SKM-1 (cell line): ENCODE data around the gene DMGDH.

Source experiments
- DNase-seq: peaks from one replicate; lab custom pipeline; 2025; ENCODE audit not compliant: unreplicated experiment; lab: John Stamatoyannopoulos, UW

DMGDH gene

GRCh38 chr5:79070350-79070667 lies 835 bp upstream of the DMGDH start:
- no peak for DNase-seq

GRCh38 chr5:79062436-79062835 lies 7.0 kb downstream of the DMGDH start:
- no peak for DNase-seq

- no peak for DNase-seq
These were observed 9.8 kb downstream of the DMGDH start for GRCh38 chr5:79059674-79060073.

- DNase-seq = no peak
These were observed 12.6 kb downstream of the DMGDH start for GRCh38 chr5:79056847-79057246.

- DNase-seq = no peak
These were observed 14.5 kb downstream of the DMGDH start for GRCh38 chr5:79055017-79055416.

- DNase-seq = no peak
These were observed 16.2 kb downstream of the DMGDH start for GRCh38 chr5:79053321-79053720.

GRCh38 chr5:79050498-79050897 lies 19.0 kb downstream of the DMGDH start:
- no peak for DNase-seq

GRCh38 chr5:79048437-79048836 lies 21.0 kb downstream of the DMGDH start:
- DNase-seq = no peak

- DNase-seq = no peak
These were observed 22.3 kb downstream of the DMGDH start for GRCh38 chr5:79047199-79047598.

GRCh38 chr5:79042188-79042587 lies 27.3 kb downstream of the DMGDH start:
- DNase-seq = no peak

GRCh38 chr5:79036769-79037168 lies 32.7 kb downstream of the DMGDH start:
- DNase-seq = no peak

- no peak for DNase-seq
These were observed 34.2 kb downstream of the DMGDH start for GRCh38 chr5:79035237-79035636.

GRCh38 chr5:79032782-79033181 lies 36.7 kb downstream of the DMGDH start:
- DNase-seq = no peak

GRCh38 chr5:79032031-79032695 lies 37.3 kb downstream of the DMGDH start:
- no peak for DNase-seq

GRCh38 chr5:79031485-79031867 lies 38.0 kb downstream of the DMGDH start:
- DNase-seq = no peak

- DNase-seq = no peak
These were observed 38.6 kb downstream of the DMGDH start for GRCh38 chr5:79030663-79031484.

GRCh38 chr5:79025054-79025472 lies 44.4 kb downstream of the DMGDH start:
- DNase-seq = peak; percentile 53

GRCh38 chr5:79023947-79024346 lies 45.5 kb downstream of the DMGDH start:
- no peak for DNase-seq

- DNase-seq = no peak
These were observed 46.1 kb downstream of the DMGDH start for GRCh38 chr5:79023348-79023747.

GRCh38 chr5:79022771-79023170 lies 46.7 kb downstream of the DMGDH start:
- DNase-seq = no peak

GRCh38 chr5:79021753-79022152 lies 47.7 kb downstream of the DMGDH start:
- no peak for DNase-seq

GRCh38 chr5:79020861-79021561 lies 48.5 kb downstream of the DMGDH start:
- peak; percentile 37 for DNase-seq
